LHCN-M2 (cell line): ENCODE results near the gene AK1. TPM values are rescaled to one million over a fixed set of nuclear protein-coding genes. Genes with fewer than 3 reads are reported as not detected.
A peak's percentile ranks its signal among the peaks of the same experiment; 100 is the strongest.

ENCODE experiments used
- DNase-seq: peaks from one replicate; pipeline ENCODE4 v3.0.0-alpha.2; 2012; ENCODE audit warnings: low read depth
- total RNA-seq: library from RNA; depleted of rRNA; stranded (reverse); fragments of >200 nt; gene quantifications from 2 replicates; pipeline ENCODE4 v1.2.3, GENCODE V29; 2014; rRNA removed

The AK1 gene
- total RNA-seq, 1 experiment from 2014 or later: 75.1 TPM

- no peak for DNase-seq
These were observed 55.4 kb downstream of the AK1 start for GRCh38 chr9:127822108-127822507.

- no peak for DNase-seq
These were observed 58.9 kb downstream of the AK1 start for GRCh38 chr9:127818574-127818973.

- peak; percentile 83 for DNase-seq
These were observed 59.5 kb downstream of the AK1 start for GRCh38 chr9:127817881-127818434.

- no peak for DNase-seq
These were observed 60.7 kb downstream of the AK1 start for GRCh38 chr9:127816728-127817127.

Other genes with a start within 250 kb of the AK1 start
- not detected in 2 replicates for gene CFAP157, start 170.7 kb downstream of the AK1 start, total RNA-seq
- 23.9 and 28.8 TPM in 2 replicates for gene PTRH1, start 162.0 kb downstream of the AK1 start, total RNA-seq
- not detected in 2 replicates for gene TTC16, start 161.6 kb downstream of the AK1 start, total RNA-seq
- gene TOR2A, start 142.4 kb downstream of the AK1 start, total RNA-seq: 10.4 and 10.5 TPM in 2 replicates
- not detected in 2 replicates for gene SH2D3C, start 99.0 kb downstream of the AK1 start, total RNA-seq
- 36.6 and 37.0 TPM in 2 replicates for gene CDK9, start 91.6 kb downstream of the AK1 start, total RNA-seq
- gene FPGS, start 74.8 kb downstream of the AK1 start, total RNA-seq: 94.1 and 104 TPM in 2 replicates
- gene ENG, start 23.0 kb downstream of the AK1 start, total RNA-seq: 47.5 and 48.3 TPM in 2 replicates
- 105 and 110 TPM in 2 replicates for gene ST6GALNAC6, start 21.9 kb upstream of the AK1 start, total RNA-seq
- gene ST6GALNAC4, start 39.4 kb upstream of the AK1 start, total RNA-seq: 41.6 and 50.9 TPM in 2 replicates
- 2.0 and 2.6 TPM in 2 replicates for gene PIP5KL1, start 53.1 kb upstream of the AK1 start, total RNA-seq
- gene DPM2, start 60.2 kb upstream of the AK1 start, total RNA-seq: 29.0 and 29.5 TPM in 2 replicates
- gene EEIG1, start 103.3 kb upstream of the AK1 start, total RNA-seq: 4.8 and 12.2 TPM in 2 replicates
- 13.5 and 14.0 TPM in 2 replicates for gene NAIF1, start 189.6 kb upstream of the AK1 start, total RNA-seq
- gene SLC25A25, start 190.6 kb upstream of the AK1 start, total RNA-seq: 24.9 and 25.2 TPM in 2 replicates